H9 (cell line): ENCODE results near the gene ZSCAN30. TPM values are rescaled to one million over a fixed set of nuclear protein-coding genes. Genes with fewer than 3 reads are reported as not detected.

Experiments used
- DNase-seq: peaks from one replicate; pipeline ENCODE4 v3.0.0-alpha.2; 2017
- H2AFZ ChIP-seq: one replicate; pipeline ENCODE4 v1.6.1; 2013; ENCODE audit warnings: mild to moderate bottlenecking, low read length, control low read depth, moderate library complexity
- H2AK5ac ChIP-seq: 2 replicates; pipeline ENCODE4 v1.6.1; 2013; ENCODE audit warnings: low read length, control low read depth, mixed read lengths; ENCODE audit not compliant: insufficient read length
- H2BK120ac ChIP-seq: one replicate; pipeline ENCODE4 v1.6.1; 2013; ENCODE audit warnings: low read depth, mild to moderate bottlenecking, low read length, control low read depth, inconsistent platforms; ENCODE audit not compliant: poor library complexity, severe bottlenecking
- H2BK12ac ChIP-seq: 2 replicates; pipeline ENCODE4 v1.6.1; 2013; ENCODE audit warnings: low read length, control low read depth, mixed read lengths, low read depth; ENCODE audit not compliant: insufficient read length
- H2BK15ac ChIP-seq: 2 replicates; pipeline ENCODE4 v1.6.1; 2013; ENCODE audit warnings: low read depth, low read length, control low read depth
- H2BK20ac ChIP-seq: one replicate; pipeline ENCODE4 v1.6.1; 2013; ENCODE audit warnings: low read depth, mild to moderate bottlenecking, low read length, control low read depth, inconsistent platforms; ENCODE audit not compliant: poor library complexity, severe bottlenecking
- H2BK5ac ChIP-seq: 2 replicates; pipeline ENCODE4 v1.6.1; 2013; ENCODE audit warnings: low read length, control low read depth, mixed read lengths; ENCODE audit not compliant: insufficient read length
- H3K14ac ChIP-seq: 2 replicates; pipeline ENCODE4 v1.6.1; 2013; ENCODE audit warnings: low read length, control low read depth; ENCODE audit not compliant: insufficient read depth
- H3K18ac ChIP-seq: 2 replicates; pipeline ENCODE4 v1.6.1; 2013; ENCODE audit warnings: low read depth, mild to moderate bottlenecking, mixed read lengths, low read length, control low read depth; ENCODE audit not compliant: insufficient read length
- H3K23ac ChIP-seq: 2 replicates; pipeline ENCODE4 v1.6.1; 2013; ENCODE audit warnings: low read length, control low read depth, mixed read lengths, low read depth; ENCODE audit not compliant: insufficient read length
- H3K23me2 ChIP-seq: 2 replicates; pipeline ENCODE4 v1.6.1; 2013; ENCODE audit warnings: low read depth, mild to moderate bottlenecking, mixed read lengths, low read length, control low read depth; ENCODE audit not compliant: insufficient read length, poor library complexity, severe bottlenecking
- H3K27ac ChIP-seq: 2 replicates; pipeline ENCODE4 v1.5.1; 2013; ENCODE audit warnings: low read length, control low read depth, mixed read lengths, low read depth; ENCODE audit not compliant: insufficient read length
- H3K27me3 ChIP-seq: 2 replicates; pipeline ENCODE4 v1.6.1; 2013; ENCODE audit warnings: low read length, control low read depth, inconsistent platforms; ENCODE audit not compliant: insufficient read depth
- H3K4ac ChIP-seq: 2 replicates; pipeline ENCODE4 v1.6.1; 2013; ENCODE audit warnings: low read depth, mild to moderate bottlenecking, control low read depth, inconsistent platforms, low read length, moderate library complexity
- H3K4me1 ChIP-seq: 2 replicates; pipeline ENCODE4 v1.6.1; 2013; ENCODE audit warnings: low read length, control low read depth, inconsistent platforms; ENCODE audit not compliant: insufficient read depth
- H3K4me2 ChIP-seq: 2 replicates; pipeline ENCODE4 v1.6.1; 2013; ENCODE audit warnings: low read length, control low read depth, mixed read lengths; ENCODE audit not compliant: insufficient read length, insufficient read depth
- H3K56ac ChIP-seq: 2 replicates; pipeline ENCODE4 v1.6.1; 2013; ENCODE audit warnings: low read depth, mild to moderate bottlenecking, mixed read lengths, low read length, control low read depth; ENCODE audit not compliant: insufficient read length
- H3K79me1 ChIP-seq: 2 replicates; pipeline ENCODE4 v1.6.1; 2013; ENCODE audit warnings: low read depth, mild to moderate bottlenecking, moderate library complexity, low read length, control low read depth, inconsistent platforms; ENCODE audit not compliant: insufficient read depth, poor library complexity, severe bottlenecking
- H3K79me2 ChIP-seq: 2 replicates; pipeline ENCODE4 v1.6.1; 2013; ENCODE audit warnings: low read length, control low read depth, inconsistent platforms; ENCODE audit not compliant: insufficient read depth
- H3K9ac ChIP-seq: 2 replicates; pipeline ENCODE4 v1.6.1; 2013; ENCODE audit warnings: low read length, control low read depth, mixed read lengths; ENCODE audit not compliant: insufficient read length; ENCODE audit errors: extremely low read depth
- H3K9me3 ChIP-seq: one replicate; pipeline ENCODE4 v1.6.1; 2013; ENCODE audit warnings: low read depth, low read length, inconsistent platforms; ENCODE audit not compliant: control insufficient read depth
- H3T11ph ChIP-seq: one replicate; pipeline ENCODE4 v1.6.1; 2013; ENCODE audit warnings: mild to moderate bottlenecking, low read length, control low read depth, inconsistent platforms
- H4K20me1 ChIP-seq: one replicate; pipeline ENCODE4 v1.6.1; 2013; ENCODE audit not compliant: control insufficient read depth, insufficient read length, insufficient read depth
- H4K5ac ChIP-seq: 2 replicates; pipeline ENCODE4 v1.6.1; 2013; ENCODE audit warnings: low read depth, mild to moderate bottlenecking, mixed read lengths, low read length, control low read depth; ENCODE audit not compliant: insufficient read length
- H4K8ac ChIP-seq: replicated peaks from 2 replicates; pipeline ENCODE4 v1.6.1; 2013; ENCODE audit warnings: low read length, control low read depth, mixed read lengths, low read depth; ENCODE audit not compliant: insufficient read length
- H4K91ac ChIP-seq: 2 replicates; pipeline ENCODE4 v1.6.1; 2013; ENCODE audit warnings: low read depth, mild to moderate bottlenecking, moderate library complexity, mixed read lengths, low read length, control low read depth; ENCODE audit not compliant: insufficient read length
- H3K27ac Mint-ChIP-seq, 3 experiments: 2 replicates in 2 of 3; 3 replicates in 1 of 3; pipeline ENCODE4 v1.8.0; 2020 to 2021; ENCODE audit warnings: mixed read lengths in 3 of 3, mild to moderate bottlenecking in 1 of 3, moderate library complexity in 1 of 3
- H3K27me3 Mint-ChIP-seq: 2 replicates; pipeline ENCODE4 v1.8.0; 2021; ENCODE audit warnings: low read depth, mild to moderate bottlenecking, moderate library complexity, mixed read lengths
- H3K36me3 Mint-ChIP-seq, 3 experiments: 2 replicates in 2 of 3; 3 replicates in 1 of 3; pipeline ENCODE4 v1.8.0; 2020 to 2021; ENCODE audit warnings: low read depth in 3 of 3, mixed read lengths in 3 of 3; ENCODE audit not compliant: insufficient read depth in 1 of 3
- H3K4me1 Mint-ChIP-seq, 2 experiments: 2 replicates each; pipeline ENCODE4 v1.8.0; 2020; ENCODE audit warnings: mixed read lengths in 2 of 2
- H3K4me3 Mint-ChIP-seq, 2 experiments: 2 replicates in 1 of 2; 3 replicates in 1 of 2; pipeline ENCODE4 v1.8.0; 2020 to 2021; ENCODE audit warnings: mild to moderate bottlenecking in 2 of 2, mixed read lengths in 2 of 2, moderate library complexity in 1 of 2
- H3K9me3 Mint-ChIP-seq, 2 experiments: 2 replicates in 1 of 2; 3 replicates in 1 of 2; pipeline ENCODE4 v1.8.0; 2020; ENCODE audit warnings: mild to moderate bottlenecking in 2 of 2, mixed read lengths in 2 of 2, moderate library complexity in 1 of 2
- CTCF ChIP-seq: fragments of 200-600 bp; sonication (generic); conservative IDR thresholded peaks from 3 replicates; pipeline ENCODE4 v1.8.0; 2021; ENCODE audit warnings: antibody characterized with exemption, mild to moderate bottlenecking
- total RNA-seq: library from RNA; stranded (reverse); gene quantifications from 2 replicates; pipeline ENCODE4 v1.2.1, GENCODE V29; 2021

Gene ZSCAN30
- total RNA-seq, 1 experiment from 2014 or later: 11.6 TPM

DNA sequence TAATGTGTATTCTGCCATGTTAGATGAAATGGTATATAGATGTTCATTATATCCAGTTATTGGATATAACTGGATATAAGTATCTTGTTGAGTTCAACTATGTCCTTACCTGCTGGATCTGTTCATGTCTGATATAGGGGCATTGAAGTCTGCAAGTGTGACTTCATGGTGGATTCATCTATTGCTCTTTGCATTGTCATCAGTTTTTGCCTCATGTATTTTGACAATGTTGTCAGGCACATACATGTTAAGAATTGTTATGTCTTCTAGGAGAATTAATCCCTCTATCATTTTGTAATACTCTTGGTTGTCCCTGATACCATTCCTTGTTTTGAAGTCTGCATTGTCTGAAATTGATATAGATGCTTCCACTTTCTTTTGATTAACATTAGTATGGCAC is 38.8 kb upstream of the ZSCAN30 start:
- H3K14ac ChIP-seq: no peak overlapping the region
- no peak for DNase-seq
- H3K9me3 ChIP-seq: no peaks in the 10 kb centered on the region
- no peak overlapping the region for H2BK12ac ChIP-seq
- H3K18ac ChIP-seq: no peak overlapping the region
- no peaks in the 10 kb centered on the region for H3K79me1 ChIP-seq
- H3K4ac ChIP-seq: no peak overlapping the region
- Mint-ChIP-seq H3K27me3 (no peaks in the 10 kb centered on the region), H3K27ac (no peak overlapping the region), H3K9me3 (no peaks in the 10 kb centered on the region), H3K36me3 (peaks cover 4 to 13% (median 10%) of the 10 kb centered on the region in 3 experiments; a peak in 5 of 7 replicates), H3K4me3 (no peak overlapping the region), H3K4me1 (peaks cover 10 to 14% of the 10 kb centered on the region in 2 experiments)
- H2BK5ac ChIP-seq: no peak overlapping the region
- no peak overlapping the region for H2AFZ ChIP-seq
- H3K27ac ChIP-seq: no peak overlapping the region
- TF ChIP-seq CTCF: no peak
- no peaks in the 10 kb centered on the region for H3K23me2 ChIP-seq
- no peaks in the 10 kb centered on the region for H3K27me3 ChIP-seq
- no peak overlapping the region for H3K4me2 ChIP-seq
- H3T11ph ChIP-seq: no peak overlapping the region
- H3K56ac ChIP-seq: no peak overlapping the region
- no peak overlapping the region for H4K8ac ChIP-seq
- H2BK20ac ChIP-seq: no peak overlapping the region
- H3K4me1 ChIP-seq: no peaks in the 10 kb centered on the region
- no peak overlapping the region for H4K5ac ChIP-seq
- H4K20me1 ChIP-seq: no peaks in the 10 kb centered on the region
- H3K9ac ChIP-seq: no peak overlapping the region
- no peak overlapping the region for H4K91ac ChIP-seq
- H2AK5ac ChIP-seq: no peak overlapping the region
- H3K79me2 ChIP-seq: no peaks in the 10 kb centered on the region
- no peak overlapping the region for H2BK15ac ChIP-seq
- H2BK120ac ChIP-seq: no peak overlapping the region
- H3K23ac ChIP-seq: no peak overlapping the region
